GM12864 (cell line): ENCODE results near the gene ARHGAP8.

Source experiments
- DNase-seq: peaks from one replicate; pipeline ENCODE4 v3.0.0-alpha.2; 2011; ENCODE audit warnings: low read depth
- H3K4me3 ChIP-seq: 2 replicates; pipeline ENCODE4 v1.5.1; 2011; ENCODE audit warnings: mild to moderate bottlenecking, low read depth, low read length, control low read depth
- CTCF ChIP-seq: IDR thresholded peaks from 2 replicates; pipeline ENCODE4 v1.5.1; 2011; ENCODE audit warnings: low read depth, mild to moderate bottlenecking, moderate library complexity, low read length, control low read depth, inconsistent platforms; ENCODE audit errors: missing control alignments

ARHGAP8 gene

GRCh38 chr22:44764974-44765373, 12.6 kb downstream of the ARHGAP8 start:
- no peak for TF ChIP-seq CTCF
- DNase-seq: no peak

GRCh38 chr22:44765571-44766285, 13.4 kb downstream of the ARHGAP8 start:
- no peak overlapping the region for H3K4me3 ChIP-seq
- DNase-seq: no peak
- no peak for TF ChIP-seq CTCF

More at GRCh38 chr22:44764974-44765373, 12.6 kb downstream of the ARHGAP8 start:
- H3K4me3 ChIP-seq: no peak overlapping the region

GRCh38 chr22:44773082-44773481, 20.7 kb downstream of the ARHGAP8 start:
- H3K4me3 ChIP-seq: no peak overlapping the region
- DNase-seq: no peak
- no peak for TF ChIP-seq CTCF

- TF ChIP-seq CTCF: no peak
Measured at GRCh38 chr22:44775862-44776261, 23.5 kb downstream of the ARHGAP8 start.

GRCh38 chr22:44776605-44777363, 24.4 kb downstream of the ARHGAP8 start:
- no peak for DNase-seq
- H3K4me3 ChIP-seq: no peak overlapping the region
- TF ChIP-seq CTCF: no peak

More at GRCh38 chr22:44775862-44776261, 23.5 kb downstream of the ARHGAP8 start:
- DNase-seq: no peak
- H3K4me3 ChIP-seq: no peak overlapping the region

- no peak overlapping the region for H3K4me3 ChIP-seq
- no peak for TF ChIP-seq CTCF
- DNase-seq: no peak
Measured at GRCh38 chr22:44777364-44777755, 25.0 kb downstream of the ARHGAP8 start.
